ENCODE measurements around the gene PPP1R12A.
A peak's percentile ranks its signal among the peaks of the same experiment; 100 is the strongest.

- TF ChIP-seq, protein P1, sequence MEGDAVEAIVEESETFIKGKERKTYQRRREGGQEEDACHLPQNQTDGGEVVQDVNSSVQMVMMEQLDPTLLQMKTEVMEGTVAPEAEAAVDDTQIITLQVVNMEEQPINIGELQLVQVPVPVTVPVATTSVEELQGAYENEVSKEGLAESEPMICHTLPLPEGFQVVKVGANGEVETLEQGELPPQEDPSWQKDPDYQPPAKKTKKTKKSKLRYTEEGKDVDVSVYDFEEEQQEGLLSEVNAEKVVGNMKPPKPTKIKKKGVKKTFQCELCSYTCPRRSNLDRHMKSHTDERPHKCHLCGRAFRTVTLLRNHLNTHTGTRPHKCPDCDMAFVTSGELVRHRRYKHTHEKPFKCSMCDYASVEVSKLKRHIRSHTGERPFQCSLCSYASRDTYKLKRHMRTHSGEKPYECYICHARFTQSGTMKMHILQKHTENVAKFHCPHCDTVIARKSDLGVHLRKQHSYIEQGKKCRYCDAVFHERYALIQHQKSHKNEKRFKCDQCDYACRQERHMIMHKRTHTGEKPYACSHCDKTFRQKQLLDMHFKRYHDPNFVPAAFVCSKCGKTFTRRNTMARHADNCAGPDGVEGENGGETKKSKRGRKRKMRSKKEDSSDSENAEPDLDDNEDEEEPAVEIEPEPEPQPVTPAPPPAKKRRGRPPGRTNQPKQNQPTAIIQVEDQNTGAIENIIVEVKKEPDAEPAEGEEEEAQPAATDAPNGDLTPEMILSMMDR (IDR thresholded peaks at IDR 0.05), result peak in 3 of 4 experiments; percentile 40 to 52 (median 50)
- no peak for TF ChIP-seq EP300 (IDR thresholded peaks at IDR 0.05)
These were observed at the start of gene PPP1R12A for GRCh38 chr12:79935021-79935623.
